ENCODE results near the gene THRA.

Gene THRA

GRCh38 chr17:40099619-40100418 is 37.1 kb downstream of the THRA start:
- no peak for DNase-seq (ENCODE audit: low spot score)

- DNase-seq (ENCODE audit: low spot score) = no peak
These were observed 37.6 kb downstream of the THRA start, which contains the start of gene NR1D1 for GRCh38 chr17:40100419-40100668. NR1D1 (minus strand) TSS chr17:40100589; CDS start chr17:40100094, 495 bp downstream.

- DNase-seq (ENCODE audit: low spot score) = peak; percentile 98
These were observed 38.1 kb downstream of the THRA start for GRCh38 chr17:40100669-40101366.

- DNase-seq (ENCODE audit: low spot score) = no peak
These were observed 38.8 kb downstream of the THRA start for GRCh38 chr17:40101367-40102210.

- DNase-seq (ENCODE audit: low spot score) = no peak
These were observed 40.4 kb downstream of the THRA start for GRCh38 chr17:40103071-40103661.

- no peak for DNase-seq (ENCODE audit: low spot score)
These were observed 40.9 kb downstream of the THRA start for GRCh38 chr17:40103688-40104087.

GRCh38 chr17:40104594-40105486 is 42.1 kb downstream of the THRA start:
- DNase-seq (ENCODE audit: low spot score) = no peak

- DNase-seq (ENCODE audit: low spot score) = no peak
These were observed 43.3 kb downstream of the THRA start for GRCh38 chr17:40105861-40106759.

- DNase-seq (ENCODE audit: low spot score) = peak; percentile 66
These were observed 44.2 kb downstream of the THRA start for GRCh38 chr17:40106760-40107521.

GRCh38 chr17:40107522-40108174 is 44.9 kb downstream of the THRA start:
- peak; percentile 51 for DNase-seq (ENCODE audit: low spot score)

- DNase-seq (ENCODE audit: low spot score) = no peak
These were observed 46.4 kb downstream of the THRA start for GRCh38 chr17:40108970-40109824.

GRCh38 chr17:40110026-40110845 is 47.5 kb downstream of the THRA start:
- no peak for DNase-seq (ENCODE audit: low spot score)

- peak; percentile 94 for DNase-seq (ENCODE audit: low spot score)
These were observed 48.7 kb downstream of the THRA start for GRCh38 chr17:40111221-40112128.

- no peak for DNase-seq (ENCODE audit: low spot score)
These were observed 49.5 kb downstream of the THRA start for GRCh38 chr17:40112191-40112711.

- DNase-seq (ENCODE audit: low spot score) = no peak
These were observed 49.9 kb downstream of the THRA start for GRCh38 chr17:40112718-40113109.

All from Ammon's horn (tissue), 1 donor.